ENCODE measurements around the gene VPS50.
"Not testable (repeated sequence)": the region's sequence is repeated elsewhere in the genome, so short reads cannot be mapped to it uniquely, and the experiment has no call there.

Gene VPS50

DNA sequence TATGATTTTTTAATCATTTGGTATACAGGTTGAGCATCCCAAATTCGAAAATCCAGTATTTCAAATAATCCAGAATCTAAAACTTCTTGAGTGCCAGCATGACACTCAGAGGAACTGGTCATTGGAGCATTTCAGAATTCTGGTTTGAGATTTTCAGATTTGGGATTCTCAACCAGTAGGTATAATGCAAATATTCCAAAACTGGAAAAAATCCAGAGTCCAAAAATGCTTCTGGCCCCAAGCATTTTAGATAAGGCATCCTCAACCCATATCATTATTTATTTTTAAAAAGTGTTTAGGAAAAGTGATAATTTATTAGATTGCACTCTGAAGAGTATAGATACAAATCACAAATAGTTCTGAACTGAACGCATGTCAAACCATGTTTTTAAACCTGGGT is 120.7 kb downstream of the VPS50 start:
- no peak for FAIRE-seq
- no peak for TF ChIP-seq PAX5 (IDR thresholded peaks at IDR 0.05; ENCODE audit: insufficient read depth, low read length, severe bottlenecking)
- no peak for TF ChIP-seq POU2F2 (IDR thresholded peaks at IDR 0.05; ENCODE audit: low read depth, low read length)
- TF ChIP-seq SPI1 (IDR thresholded peaks at IDR 0.05; ENCODE audit: low read depth, low read length), result no peak
- TF ChIP-seq POLR2AphosphoS5 (IDR thresholded peaks at IDR 0.05; ENCODE audit: low read depth, low read length), result no peak
- TF ChIP-seq POLR2A (IDR thresholded peaks at IDR 0.05; ENCODE audit: low read depth, low read length), result no peak
- TF ChIP-seq TAF1 (IDR thresholded peaks at IDR 0.05; ENCODE audit: low read depth, low read length), result no peak
- no peak for DNase-seq (ENCODE audit: insufficient read length, low spot score)

DNA sequence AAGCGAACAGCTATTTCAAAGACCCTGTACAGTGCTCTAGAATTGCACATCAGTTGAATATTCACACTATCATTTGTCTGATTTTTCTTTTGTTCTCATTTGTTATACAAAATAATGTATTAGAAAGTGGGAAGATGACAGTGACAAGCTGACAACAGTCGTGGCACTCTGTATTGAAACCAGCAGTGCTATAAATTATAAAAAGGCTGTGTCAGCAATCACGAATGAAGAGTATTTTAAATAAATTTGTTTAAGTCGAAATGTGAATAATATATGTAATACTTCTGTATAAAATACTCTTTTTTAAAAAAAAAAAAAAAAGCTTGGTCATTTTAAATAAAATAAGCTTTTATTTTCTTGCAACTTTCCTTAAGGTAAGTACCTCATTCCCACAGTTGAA is 122.6 kb downstream of the VPS50 start:
- FAIRE-seq, result no peak
- no peak for DNase-seq (ENCODE audit: insufficient read length, low spot score)
- TF ChIP-seq PAX5 (IDR thresholded peaks at IDR 0.05; ENCODE audit: insufficient read depth, low read length, severe bottlenecking) (no peak), POU2F2 (IDR thresholded peaks at IDR 0.05; ENCODE audit: low read depth, low read length) (no peak), POLR2A (IDR thresholded peaks at IDR 0.05; ENCODE audit: low read depth, low read length) (no peak), SPI1 (IDR thresholded peaks at IDR 0.05; ENCODE audit: low read depth, low read length) (no peak), POLR2AphosphoS5 (IDR thresholded peaks at IDR 0.05; ENCODE audit: low read depth, low read length) (no peak), TAF1 (IDR thresholded peaks at IDR 0.05; ENCODE audit: low read depth, low read length) (no peak)

GRCh38 chr7:93359520-93360198 is 127.5 kb downstream of the VPS50 start:
- no peak for FAIRE-seq
- no peak for DNase-seq (ENCODE audit: insufficient read length, low spot score)
- TF ChIP-seq POLR2AphosphoS5 (IDR thresholded peaks at IDR 0.05; ENCODE audit: low read depth, low read length) (no peak), POU2F2 (IDR thresholded peaks at IDR 0.05; ENCODE audit: low read depth, low read length) (no peak), SPI1 (IDR thresholded peaks at IDR 0.05; ENCODE audit: low read depth, low read length) (no peak), TAF1 (IDR thresholded peaks at IDR 0.05; ENCODE audit: low read depth, low read length) (no peak), PAX5 (IDR thresholded peaks at IDR 0.05; ENCODE audit: insufficient read depth, low read length, severe bottlenecking) (no peak), POLR2A (IDR thresholded peaks at IDR 0.05; ENCODE audit: low read depth, low read length) (no peak)

- TF ChIP-seq PAX5 (IDR thresholded peaks at IDR 0.05; ENCODE audit: insufficient read depth, low read length, severe bottlenecking) (no peak), SPI1 (IDR thresholded peaks at IDR 0.05; ENCODE audit: low read depth, low read length) (no peak), POLR2AphosphoS5 (IDR thresholded peaks at IDR 0.05; ENCODE audit: low read depth, low read length) (no peak), TAF1 (IDR thresholded peaks at IDR 0.05; ENCODE audit: low read depth, low read length) (no peak), POU2F2 (IDR thresholded peaks at IDR 0.05; ENCODE audit: low read depth, low read length) (no peak), POLR2A (IDR thresholded peaks at IDR 0.05; ENCODE audit: low read depth, low read length) (no peak)
- FAIRE-seq (no peak), DNase-seq (ENCODE audit: insufficient read length, low spot score) (no peak)
These were observed 129.7 kb downstream of the VPS50 start for GRCh38 chr7:93361853-93362252.

- FAIRE-seq, result no peak
These were observed 132.6 kb downstream of the VPS50 start for GRCh38 chr7:93364806-93365205.

DNA sequence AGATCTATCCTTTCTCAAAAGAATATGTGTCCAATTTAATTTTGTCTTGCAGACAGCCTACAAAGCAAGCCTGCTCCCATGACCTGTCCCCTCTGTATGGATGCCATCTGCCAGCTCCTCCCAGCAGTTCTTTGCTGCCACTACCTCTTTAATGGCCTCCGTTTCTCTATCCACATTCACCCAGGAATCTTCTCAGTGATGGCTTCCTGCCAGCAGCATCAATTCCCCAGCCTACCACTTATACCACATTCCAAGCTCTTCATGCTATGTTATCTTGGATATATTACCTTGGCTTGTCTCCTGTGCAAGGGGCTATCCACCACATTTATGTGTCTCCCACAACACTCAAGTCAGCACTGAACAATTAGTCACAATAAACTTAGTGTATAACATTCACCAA is 133.2 kb downstream of the VPS50 start:
- FAIRE-seq (no peak), DNase-seq (ENCODE audit: insufficient read length, low spot score) (no peak)

More at GRCh38 chr7:93364806-93365205, 132.6 kb downstream of the VPS50 start:
- TF ChIP-seq POLR2AphosphoS5 (IDR thresholded peaks at IDR 0.05; ENCODE audit: low read depth, low read length), result no peak
- no peak for TF ChIP-seq PAX5 (IDR thresholded peaks at IDR 0.05; ENCODE audit: insufficient read depth, low read length, severe bottlenecking)
- TF ChIP-seq SPI1 (IDR thresholded peaks at IDR 0.05; ENCODE audit: low read depth, low read length), result no peak
- no peak for TF ChIP-seq POLR2A (IDR thresholded peaks at IDR 0.05; ENCODE audit: low read depth, low read length)
- no peak for TF ChIP-seq POU2F2 (IDR thresholded peaks at IDR 0.05; ENCODE audit: low read depth, low read length)
- no peak for TF ChIP-seq TAF1 (IDR thresholded peaks at IDR 0.05; ENCODE audit: low read depth, low read length)
- DNase-seq (ENCODE audit: insufficient read length, low spot score), result no peak

GRCh38 chr7:93366816-93367215 is 134.7 kb downstream of the VPS50 start:
- DNase-seq (ENCODE audit: insufficient read length, low spot score) (no peak), FAIRE-seq (no peak)
- TF ChIP-seq PAX5 (IDR thresholded peaks at IDR 0.05; ENCODE audit: insufficient read depth, low read length, severe bottlenecking), result no peak
- TF ChIP-seq TAF1 (IDR thresholded peaks at IDR 0.05; ENCODE audit: low read depth, low read length), result no peak

More for the DNA sequence above, 133.2 kb downstream of the VPS50 start:
- TF ChIP-seq POLR2A (IDR thresholded peaks at IDR 0.05; ENCODE audit: low read depth, low read length) (no peak), POU2F2 (IDR thresholded peaks at IDR 0.05; ENCODE audit: low read depth, low read length) (no peak), TAF1 (IDR thresholded peaks at IDR 0.05; ENCODE audit: low read depth, low read length) (no peak), PAX5 (IDR thresholded peaks at IDR 0.05; ENCODE audit: insufficient read depth, low read length, severe bottlenecking) (no peak), SPI1 (IDR thresholded peaks at IDR 0.05; ENCODE audit: low read depth, low read length) (no peak), POLR2AphosphoS5 (IDR thresholded peaks at IDR 0.05; ENCODE audit: low read depth, low read length) (no peak)

- FAIRE-seq (no peak), DNase-seq (ENCODE audit: insufficient read length, low spot score) (no peak)
- TF ChIP-seq POU2F2 (IDR thresholded peaks at IDR 0.05; ENCODE audit: low read depth, low read length) (no peak), POLR2AphosphoS5 (IDR thresholded peaks at IDR 0.05; ENCODE audit: low read depth, low read length) (no peak), PAX5 (IDR thresholded peaks at IDR 0.05; ENCODE audit: insufficient read depth, low read length, severe bottlenecking) (no peak), POLR2A (IDR thresholded peaks at IDR 0.05; ENCODE audit: low read depth, low read length) (no peak), SPI1 (IDR thresholded peaks at IDR 0.05; ENCODE audit: low read depth, low read length) (no peak), TAF1 (IDR thresholded peaks at IDR 0.05; ENCODE audit: low read depth, low read length) (no peak)
These were observed 135.1 kb downstream of the VPS50 start for GRCh38 chr7:93367254-93367653.

DNA sequence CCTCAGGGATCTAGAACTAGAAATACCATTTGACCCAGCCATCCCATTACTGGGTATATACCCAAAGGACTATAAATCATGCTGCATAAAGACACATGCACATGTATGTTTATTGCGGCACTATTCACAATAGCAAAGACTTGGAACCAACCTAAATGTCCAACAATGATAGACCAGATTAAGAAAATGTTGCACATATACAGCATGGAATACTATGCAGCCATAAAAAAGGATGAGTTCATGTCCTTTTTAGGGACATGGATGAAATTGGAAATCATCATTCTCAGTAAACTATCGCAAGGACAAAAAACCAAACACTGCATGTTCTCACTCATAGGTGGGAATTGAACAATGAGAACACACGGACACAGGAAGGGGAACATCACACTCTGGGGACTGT is 138.8 kb downstream of the VPS50 start:
- not testable (repeated sequence) for FAIRE-seq; DNase-seq (ENCODE audit: insufficient read length, low spot score)

DNA sequence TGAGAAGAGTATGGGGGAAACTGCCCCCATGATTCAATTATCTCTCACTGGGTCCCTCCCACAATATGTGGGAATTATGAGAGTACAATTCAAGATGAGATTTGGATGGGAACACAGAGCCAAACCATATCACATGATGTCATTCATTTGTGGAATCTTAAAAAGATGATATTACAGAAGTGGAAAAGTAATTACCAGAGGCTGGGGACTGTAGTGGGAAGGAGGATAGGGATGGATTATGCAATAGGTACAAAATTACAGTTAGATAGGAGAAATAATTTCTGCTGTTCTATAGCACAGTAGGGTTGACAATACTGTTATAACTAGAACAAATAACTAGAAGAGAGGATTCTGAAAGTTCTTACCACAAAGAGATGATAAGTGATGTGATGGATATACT is 141.4 kb downstream of the VPS50 start:
- TF ChIP-seq SPI1 (IDR thresholded peaks at IDR 0.05; ENCODE audit: low read depth, low read length) (no peak), PAX5 (IDR thresholded peaks at IDR 0.05; ENCODE audit: insufficient read depth, low read length, severe bottlenecking) (no peak), POLR2A (IDR thresholded peaks at IDR 0.05; ENCODE audit: low read depth, low read length) (no peak), POU2F2 (IDR thresholded peaks at IDR 0.05; ENCODE audit: low read depth, low read length) (no peak), TAF1 (IDR thresholded peaks at IDR 0.05; ENCODE audit: low read depth, low read length) (no peak), POLR2AphosphoS5 (IDR thresholded peaks at IDR 0.05; ENCODE audit: low read depth, low read length) (no peak)

More for the DNA sequence above, 141.4 kb downstream of the VPS50 start:
- no peak for FAIRE-seq
- DNase-seq (ENCODE audit: insufficient read length, low spot score), result no peak
